H4 (cell line): ENCODE measurements around the gene GGT5. TPM values are rescaled to one million over a fixed set of nuclear protein-coding genes. Genes with fewer than 3 reads are reported as not detected.
"Not testable (repeated sequence)": the region's sequence is repeated elsewhere in the genome, so short reads cannot be mapped to it uniquely, and the experiment has no call there.

ENCODE experiments used
- DNase-seq: peaks from one replicate; pipeline ENCODE4 v3.0.0-alpha.2; 2015; ENCODE audit warnings: low spot score
- total RNA-seq: library from RNA; depleted of rRNA; stranded (reverse); fragments of >200 nt; shearing (Covaris generic); gene quantifications from 2 replicates; pipeline ENCODE4 v1.2.3, GENCODE V29; 2014

The GGT5 gene
- total RNA-seq, 1 experiment from 2014 or later, result not detected

DNA sequence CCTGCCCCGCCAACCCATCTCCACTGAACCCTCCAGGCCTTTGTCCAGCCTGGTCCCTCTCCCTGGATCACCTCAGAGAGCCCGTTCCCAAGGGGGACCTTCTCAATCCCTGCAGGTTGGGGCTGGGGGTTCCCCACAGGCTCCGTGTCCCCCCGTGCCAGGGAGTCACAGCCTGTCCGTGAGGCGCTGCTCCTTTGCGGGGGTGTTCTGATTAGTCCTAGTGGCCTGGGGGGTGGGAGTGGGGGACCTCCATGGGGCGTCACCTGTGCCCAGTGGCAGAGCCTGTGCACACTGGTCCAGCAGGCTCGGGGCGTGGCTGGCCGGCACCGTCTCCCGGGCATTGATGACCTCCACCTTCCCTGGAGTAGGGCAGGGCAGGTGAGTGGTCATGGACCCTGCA lies 11.6 kb downstream of the GGT5 start:
- no peak for DNase-seq

DNA sequence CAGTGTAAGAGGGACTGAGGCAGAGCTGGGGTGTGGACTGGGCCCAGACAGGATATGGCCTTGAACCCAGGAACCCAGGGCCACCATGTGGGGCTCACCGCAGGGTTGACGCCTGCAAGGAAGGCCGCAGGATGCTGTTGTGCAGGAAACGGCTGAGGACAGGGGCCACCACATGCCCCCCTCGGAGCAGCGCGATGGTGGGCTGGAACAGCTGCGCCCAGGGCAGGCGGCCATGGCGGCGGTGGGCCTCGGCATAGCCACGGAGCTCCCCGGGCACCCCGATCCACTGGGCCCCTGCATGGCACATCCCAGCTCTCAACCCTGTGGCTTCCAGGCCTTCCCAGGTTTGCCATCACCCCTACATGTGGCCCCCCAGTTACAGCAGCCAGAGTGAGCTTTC lies 12.2 kb downstream of the GGT5 start:
- no peak for DNase-seq

DNA sequence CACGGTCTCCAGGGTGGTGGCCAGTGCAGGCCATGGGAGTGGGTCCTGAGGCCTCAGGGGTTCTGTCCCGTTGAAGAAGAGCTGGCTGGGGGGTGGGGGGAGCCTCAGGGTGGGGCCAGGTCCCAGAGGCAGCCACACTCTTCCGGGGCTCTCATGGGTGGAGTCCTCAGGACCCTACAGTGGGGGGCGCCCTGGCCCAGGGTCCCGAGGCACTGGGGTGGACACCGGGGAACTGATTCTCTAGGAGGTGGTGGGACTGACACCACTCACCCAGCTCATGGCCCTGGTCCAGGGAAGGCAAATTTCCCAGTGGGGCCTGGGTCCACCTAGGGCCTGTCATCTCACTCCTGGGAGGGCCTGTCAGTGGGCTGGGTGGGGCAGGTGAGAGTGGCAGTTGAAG lies 12.8 kb downstream of the GGT5 start:
- no peak for DNase-seq

DNA sequence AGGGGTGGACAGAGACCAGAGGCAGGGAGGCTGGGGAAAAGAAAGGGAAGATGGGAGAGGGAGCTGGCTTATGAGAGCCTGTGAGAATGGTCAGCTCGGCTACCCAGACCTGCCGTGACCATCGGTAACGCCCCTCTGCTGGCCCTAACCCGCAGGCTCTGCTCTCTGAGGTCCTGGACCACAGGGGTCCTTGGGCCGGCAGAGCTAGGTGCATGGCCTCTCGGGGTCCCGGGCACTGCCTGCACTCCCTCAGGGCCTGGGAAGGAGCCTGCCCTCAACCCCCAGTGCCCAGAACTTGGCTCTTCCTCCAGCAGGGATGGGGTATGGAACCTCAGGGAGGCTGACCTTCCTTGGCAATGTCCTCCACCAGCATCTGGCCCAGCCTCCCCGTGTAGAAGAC lies 13.2 kb downstream of the GGT5 start:
- DNase-seq, result no peak

DNA sequence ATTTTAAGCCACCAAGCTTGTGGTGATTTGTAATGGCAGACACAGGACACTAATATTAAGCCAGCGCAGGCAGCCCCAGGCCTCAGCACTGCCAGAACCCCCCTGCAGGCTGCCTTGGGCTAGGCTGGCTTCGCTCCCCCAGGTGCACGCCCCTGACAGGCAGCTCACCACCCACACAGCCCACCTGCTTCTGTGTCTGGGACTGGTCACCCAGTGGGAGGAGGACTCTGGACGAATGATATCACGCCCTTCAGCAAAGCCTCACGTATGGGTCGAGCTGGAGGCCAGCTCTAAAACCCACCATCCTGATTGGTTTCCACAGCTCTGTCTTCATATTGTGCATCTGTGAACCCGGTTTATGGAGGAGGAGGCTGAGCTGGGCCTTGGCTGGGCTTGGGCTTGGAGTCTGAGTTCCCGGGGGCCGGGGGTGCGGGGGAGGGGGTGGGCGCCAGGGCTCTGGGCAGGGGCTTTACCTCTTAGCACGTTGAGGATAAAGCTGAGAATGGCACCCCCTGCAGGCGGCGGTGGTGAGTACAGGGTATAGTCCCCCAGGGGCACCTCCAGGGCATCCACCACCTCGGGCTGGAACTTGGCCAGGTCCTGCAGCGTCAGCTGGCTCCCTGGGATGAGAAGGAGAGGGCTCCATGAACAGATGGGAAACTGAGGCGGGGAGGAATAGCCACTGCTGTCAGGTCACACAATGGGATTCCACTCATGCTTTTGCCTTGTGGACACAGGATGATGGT lies 13.8 kb downstream of the GGT5 start:
- no peak for DNase-seq

DNA sequence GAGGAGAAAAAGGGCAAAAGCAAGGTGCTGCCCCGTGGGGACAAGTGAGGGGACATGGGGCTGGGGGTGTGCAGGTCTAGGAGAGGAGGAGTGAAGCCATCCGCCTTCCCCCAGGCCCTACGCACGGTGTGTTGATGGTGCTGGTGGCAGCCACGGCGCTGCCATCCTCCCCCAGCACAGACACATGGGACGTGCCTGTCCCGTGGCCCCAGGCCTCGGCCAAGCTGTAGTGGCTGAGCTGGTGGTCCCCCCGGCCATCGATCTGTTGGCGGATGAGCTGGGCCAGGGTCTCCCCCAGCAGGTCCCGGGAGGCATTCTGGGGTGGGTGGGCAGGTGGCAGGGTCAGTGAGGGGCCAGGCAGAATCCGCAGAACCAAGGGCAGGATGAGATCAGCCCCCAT lies 18.9 kb downstream of the GGT5 start:
- DNase-seq, result no peak

DNA sequence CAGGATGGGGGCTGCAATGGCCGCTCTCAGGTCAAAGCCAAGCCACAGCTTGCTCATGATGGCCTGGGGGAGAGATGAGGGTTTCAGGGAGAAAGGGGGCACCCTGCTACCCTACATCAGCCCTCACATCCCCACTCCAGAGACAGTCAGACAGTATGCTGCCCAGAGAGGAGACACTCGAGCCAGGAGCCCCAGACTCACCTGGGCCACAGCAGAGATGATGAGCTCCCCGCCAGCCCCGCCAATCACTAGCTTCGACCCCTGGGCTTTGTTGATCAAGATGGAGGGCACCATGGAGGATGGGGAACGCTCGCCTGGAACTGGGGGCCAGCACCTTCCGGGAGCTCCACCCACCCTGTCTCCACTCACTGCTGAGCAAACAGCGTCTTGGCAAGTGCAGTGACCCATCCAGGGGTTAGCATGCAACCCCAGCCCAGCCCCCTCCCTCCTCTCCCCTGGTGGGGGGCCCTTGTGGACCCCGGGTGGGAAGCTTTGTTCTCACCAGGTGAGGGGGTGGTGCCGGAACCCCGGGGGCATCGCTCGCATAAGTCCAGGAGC lies 19.8 kb downstream of the GGT5 start:
- DNase-seq, result no peak

DNA sequence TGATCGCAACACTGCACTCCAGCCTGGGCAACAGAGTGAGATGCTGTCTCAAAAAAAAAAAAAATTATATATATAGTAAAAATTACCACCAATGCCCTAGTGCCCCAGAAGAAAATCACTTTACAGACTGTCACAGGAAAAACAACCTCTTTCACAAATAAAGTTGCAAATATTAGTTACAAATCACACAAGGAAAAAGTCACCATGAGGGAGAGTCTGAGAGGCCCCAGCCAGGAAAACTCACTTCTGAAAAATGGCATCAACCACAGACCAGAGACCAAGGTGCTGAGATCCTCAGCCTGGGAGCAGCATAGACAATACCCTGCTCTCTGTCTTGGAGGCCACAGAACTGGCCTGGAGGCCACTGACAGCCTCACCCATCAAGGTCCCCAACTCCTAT lies 20.4 kb downstream of the GGT5 start:
- DNase-seq, result no peak

DNA sequence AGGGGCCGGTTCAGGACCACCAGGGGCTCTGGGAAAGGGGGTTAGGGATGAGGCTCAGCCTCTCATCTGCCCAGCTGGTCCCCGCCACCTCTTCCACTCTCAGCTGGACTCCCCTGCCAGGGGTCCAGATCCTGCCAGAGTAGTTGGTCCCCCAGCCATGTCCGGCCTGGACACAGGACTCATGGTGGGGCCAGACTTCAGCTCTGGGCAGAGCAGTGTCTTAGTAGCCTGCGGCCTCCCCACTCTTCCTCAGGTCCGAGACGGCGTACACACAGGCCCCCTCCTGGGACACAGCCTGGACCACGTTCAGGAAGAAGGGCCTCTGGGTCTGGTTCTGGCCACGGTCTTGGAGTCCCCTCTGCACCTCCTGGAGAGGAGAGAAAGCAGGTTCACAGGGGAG lies 25.1 kb downstream of the GGT5 start:
- DNase-seq, result no peak

DNA sequence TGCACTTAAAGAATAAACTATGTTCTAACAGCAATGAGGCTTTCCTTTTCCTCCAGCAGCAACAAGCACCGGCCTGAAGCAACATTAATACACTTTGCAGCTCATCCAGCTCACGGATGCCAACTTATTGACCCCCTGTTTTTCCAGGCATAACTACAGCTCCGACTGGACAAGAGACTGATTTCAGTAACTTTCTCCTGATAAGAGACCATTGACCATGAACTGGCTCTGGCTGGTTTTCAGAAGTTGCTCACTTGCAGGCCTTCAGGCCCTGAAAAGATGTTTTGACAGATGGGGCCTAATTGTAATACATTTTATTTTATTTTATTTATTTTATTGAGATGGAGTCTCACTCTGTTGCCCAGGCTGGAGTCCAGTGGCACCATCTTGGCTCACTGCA lies 27.5 kb downstream of the GGT5 start:
- no peak for DNase-seq

DNA sequence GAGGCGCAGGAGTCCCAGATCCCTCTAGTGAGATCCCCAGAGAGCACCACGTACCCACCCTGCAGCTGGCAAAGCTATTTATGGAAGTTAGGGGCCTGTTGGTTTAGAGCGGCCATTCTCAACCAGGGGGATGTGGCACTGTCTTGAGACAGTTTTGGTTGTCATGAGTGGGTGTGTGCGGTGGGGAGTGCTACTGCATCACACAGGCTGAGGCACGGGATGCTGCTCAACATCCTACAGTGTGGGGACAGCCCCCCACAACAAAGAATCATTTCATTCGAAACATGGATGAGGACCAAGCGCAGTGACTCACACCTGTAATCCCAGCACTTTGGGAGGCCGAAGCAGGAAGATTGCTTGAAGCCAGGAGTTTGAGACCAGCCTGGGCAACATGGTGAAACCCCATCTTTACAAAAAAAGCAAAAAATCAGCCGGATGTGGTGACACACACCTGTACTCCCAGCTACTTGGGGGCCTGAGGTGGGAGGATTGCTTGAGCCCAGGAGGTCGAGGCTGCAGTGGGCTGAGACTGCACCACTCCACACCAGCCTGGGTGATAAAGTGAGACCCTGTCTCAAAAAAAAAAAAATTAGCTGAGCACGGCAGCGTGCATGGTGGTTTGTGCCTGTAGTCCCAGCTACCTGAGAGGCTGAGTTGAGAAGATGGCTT lies 28.2 kb downstream of the GGT5 start:
- no peak for DNase-seq

DNA sequence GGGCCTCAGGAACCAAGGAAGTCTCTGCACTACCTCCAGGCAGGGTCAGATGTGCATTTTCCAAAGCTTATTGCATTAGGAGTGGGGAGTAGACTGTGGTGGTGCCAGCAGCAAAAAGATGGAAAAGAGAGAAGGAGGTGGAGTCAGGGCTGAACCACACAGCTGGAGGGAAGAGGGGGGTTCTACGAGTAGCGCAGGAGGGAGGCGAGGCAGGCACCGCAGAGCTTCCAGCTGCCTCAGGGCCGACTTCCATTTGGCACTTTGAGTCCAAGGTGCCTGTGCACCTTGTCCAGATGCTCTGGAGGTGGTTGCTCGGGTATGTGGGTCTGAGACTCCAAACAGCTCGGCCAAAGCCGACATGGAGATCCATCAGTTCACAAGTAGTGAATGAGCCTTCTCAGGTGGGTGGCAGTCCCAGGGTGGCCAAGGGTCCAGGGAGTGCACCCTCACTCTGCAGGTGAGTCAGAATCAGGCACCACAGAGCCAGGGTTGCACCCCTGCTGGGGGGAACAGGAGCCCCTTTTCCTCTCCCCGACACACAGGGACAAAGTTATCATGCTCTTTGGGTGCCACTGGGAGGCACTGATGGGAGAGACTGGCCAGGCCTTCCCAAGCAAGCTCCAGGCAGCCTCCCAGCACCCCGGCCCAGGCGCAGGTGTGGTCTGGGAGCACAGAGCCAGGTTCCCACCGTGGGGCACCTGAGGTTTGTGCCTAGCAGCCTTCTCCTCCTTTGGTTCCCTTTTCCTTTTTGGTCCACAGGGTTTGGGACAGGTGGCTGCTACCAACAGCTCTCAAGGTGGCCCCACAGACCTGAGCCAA lies 30.2 kb downstream of the GGT5 start:
- DNase-seq, result no peak

DNA sequence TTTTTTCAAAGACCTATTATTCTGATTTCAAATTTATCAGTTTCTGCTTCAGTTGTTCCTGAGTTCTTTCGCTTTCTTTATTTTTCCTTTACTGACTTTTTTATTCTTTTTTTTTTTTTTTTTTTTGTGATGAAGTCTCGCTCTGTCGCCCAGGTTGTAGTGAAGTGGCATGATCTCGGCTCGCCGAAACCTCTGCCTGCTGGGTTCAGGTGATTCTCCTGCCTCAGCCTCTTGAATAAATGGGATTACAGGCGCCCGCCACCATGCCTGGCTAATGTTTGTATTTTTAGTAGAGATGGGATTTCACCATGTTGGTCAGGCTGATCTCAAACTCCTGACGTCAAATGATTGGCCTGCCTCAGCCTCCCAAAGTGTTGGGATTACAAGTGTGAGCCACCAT lies 31.8 kb downstream of the GGT5 start:
- DNase-seq, result not testable (repeated sequence)

DNA sequence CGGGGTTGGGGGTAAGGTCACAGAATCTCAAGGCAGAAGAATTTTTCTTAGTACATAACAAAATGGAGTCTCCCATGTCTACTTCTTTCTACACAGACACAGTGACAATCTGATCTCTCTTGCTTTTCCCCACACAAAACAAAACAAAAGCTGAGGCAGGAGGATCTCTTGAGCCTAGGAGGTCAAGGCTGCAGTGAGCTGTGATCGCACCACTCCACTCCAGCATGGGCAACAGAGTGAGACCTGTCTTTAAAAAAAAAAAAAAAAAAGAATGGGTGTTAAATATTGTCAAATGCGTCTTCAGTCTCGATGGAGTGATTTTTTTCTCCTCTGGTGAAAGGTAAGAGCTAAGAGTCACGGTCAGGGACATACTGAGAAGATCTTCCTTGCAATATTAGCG lies 33.2 kb downstream of the GGT5 start:
- DNase-seq, result not testable (repeated sequence)

DNA sequence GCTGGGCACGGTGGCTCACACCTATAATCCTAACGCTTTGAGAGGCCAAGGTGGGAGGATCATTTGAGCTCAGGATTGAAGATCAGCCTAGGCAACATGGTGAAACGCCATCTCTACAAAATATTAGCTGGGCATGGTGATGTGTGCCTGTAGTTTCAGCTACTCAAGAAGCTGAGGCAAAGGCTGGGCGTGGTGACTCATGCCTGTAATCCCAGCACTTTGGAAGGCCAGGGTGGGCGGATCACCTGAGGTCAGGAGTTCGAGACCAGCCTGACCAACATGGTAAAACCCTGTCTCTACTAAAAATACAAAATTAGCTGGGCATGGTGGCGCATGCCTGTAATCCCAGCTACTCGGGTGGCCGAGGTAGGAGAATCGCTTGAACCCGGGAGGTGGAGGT lies 34.5 kb downstream of the GGT5 start:
- not testable (repeated sequence) for DNase-seq

DNA sequence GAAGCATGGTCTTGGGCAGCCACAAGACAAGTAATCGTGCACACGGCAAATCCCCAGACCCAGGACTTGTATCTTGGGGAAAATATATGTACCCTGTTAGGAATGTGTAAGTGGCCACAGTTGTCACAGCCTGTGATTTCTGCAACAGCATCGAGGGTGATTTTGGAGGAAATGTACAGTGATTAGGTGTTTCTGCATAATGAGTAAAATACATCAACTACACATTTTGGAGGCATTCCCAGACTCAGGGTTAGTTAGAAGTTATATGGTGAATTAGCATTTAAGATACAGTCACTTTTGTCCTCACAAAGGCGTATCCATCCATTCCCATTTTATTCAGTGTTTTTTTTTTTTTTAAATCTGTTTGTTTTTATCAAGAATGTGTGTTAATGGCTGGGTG lies 35.2 kb downstream of the GGT5 start:
- DNase-seq, result no peak

DNA sequence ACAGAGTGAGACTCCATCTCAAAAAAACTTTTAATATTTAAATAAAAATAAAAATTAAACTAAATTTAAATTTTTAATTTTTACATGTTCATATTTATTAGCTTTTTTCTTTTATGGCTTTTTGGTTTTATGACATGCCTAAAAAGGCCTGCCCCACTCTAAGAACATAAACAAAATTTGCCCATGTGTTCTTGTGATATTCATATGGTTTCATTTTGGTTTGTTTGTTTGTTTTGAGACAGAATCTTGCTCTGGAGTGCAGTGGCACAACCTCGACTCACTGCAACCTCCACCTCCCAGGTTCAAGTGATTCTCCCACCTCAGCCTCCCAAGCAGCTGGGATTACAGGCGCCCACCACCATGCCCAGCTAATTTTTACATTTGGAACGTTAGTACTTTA lies 35.9 kb downstream of the GGT5 start:
- DNase-seq, result no peak

DNA sequence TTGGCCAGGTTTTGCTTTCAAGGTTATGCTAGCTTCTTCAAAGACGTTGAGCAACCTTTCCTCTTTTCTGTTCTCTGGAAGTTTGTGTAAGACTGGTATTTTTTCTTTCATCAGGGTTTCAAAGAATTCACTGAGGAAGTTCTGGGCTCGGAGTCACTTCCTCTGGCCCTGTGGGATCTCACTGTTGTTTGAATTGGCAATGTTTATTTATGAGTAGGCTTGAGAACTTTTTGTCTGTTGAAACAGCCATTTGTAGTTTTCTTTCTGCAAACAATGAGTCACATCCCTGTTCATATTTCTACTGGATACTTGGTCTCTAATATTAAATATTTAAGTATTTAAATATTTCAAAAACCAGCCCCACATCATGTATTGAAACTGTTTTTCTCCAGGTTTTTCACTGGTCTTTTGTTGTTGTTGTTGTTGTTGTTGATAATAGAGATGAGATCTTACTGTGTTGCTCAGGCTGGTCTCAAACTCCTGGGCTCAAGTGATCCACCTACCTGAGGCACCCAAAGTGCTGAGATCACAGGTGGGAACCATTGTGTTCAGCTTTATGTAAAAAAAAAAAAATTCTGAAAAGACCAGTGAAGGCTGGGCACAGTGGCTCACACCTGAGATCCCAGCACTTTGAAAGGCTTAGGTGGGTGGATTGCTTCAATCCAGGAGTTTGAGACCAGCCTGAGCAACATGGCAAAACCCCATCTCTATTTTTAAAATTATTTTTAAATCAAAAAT lies 36.7 kb downstream of the GGT5 start:
- peak; percentile 68 for DNase-seq

DNA sequence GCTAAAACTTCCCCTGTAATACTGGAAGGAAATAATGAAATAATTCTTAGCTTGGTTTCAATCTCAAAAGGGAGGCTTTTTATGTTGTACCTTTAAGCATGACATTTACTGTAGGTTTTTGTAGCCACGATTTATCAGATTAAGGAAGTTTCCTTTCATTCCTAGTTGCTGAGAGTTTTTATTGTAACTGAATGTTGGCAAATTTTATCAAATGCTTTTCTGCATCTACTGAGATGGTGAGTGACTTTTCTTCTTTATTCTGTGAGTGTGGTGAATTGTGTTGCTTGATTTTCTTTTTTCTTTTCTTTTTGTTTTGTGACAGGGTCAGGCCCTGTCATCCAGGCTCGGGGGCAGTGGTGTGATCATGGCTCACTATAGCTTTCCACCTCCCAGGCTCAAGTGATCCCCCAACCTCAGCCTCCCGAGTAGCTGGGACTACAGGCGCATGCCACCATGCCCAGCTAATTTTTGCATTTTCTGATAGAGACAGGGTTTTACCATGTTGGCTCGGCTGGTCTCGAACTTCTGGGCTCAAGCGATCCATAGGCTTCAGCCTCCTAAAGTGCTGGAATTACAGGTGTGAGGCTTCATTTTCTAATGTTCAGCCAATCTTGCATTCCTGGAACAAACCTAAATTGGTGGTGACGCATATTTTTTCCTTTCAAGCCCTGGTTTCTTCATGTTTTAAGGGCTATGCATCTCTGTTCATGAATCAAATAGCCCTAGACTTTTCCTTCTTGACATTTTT lies 37.4 kb downstream of the GGT5 start:
- DNase-seq, result no peak

DNA sequence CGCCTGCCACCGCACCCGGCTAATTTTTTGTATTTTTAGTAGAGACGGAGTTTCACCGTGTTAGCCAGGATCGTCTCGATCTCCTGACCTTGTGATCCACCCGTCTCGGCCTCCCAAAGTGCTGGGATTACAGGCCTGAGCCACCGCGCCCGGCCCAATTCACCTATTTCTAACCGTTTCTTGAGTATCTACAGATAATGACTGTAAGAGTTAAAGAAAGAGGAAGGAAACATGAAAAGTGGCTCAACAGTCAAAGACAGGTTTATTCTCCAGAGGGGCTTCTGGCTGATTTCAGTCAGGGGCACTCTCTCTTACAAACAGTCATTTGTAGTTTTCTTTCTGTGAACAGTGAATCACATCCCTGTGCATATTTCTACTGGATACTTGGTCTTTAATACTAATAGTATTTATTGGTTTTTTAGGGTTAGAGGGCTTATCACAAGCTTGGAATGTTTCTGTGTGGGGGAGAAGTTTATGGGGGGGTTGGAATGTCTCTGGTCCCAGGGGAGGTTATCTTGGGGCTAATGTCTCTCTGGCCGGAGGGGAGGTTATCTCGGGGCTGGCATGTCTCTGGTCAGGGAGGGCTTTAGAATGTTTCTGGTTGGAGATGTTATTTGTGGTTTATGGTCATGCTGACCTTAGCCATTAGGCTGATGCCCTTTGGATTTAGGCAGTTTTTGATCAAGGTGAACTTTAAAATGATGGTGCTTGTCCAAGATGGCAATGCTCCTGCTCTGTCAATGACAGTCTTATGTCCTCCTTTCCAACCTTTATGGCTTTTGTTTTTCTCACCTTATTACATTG lies 38.2 kb downstream of the GGT5 start:
- not testable (repeated sequence) for DNase-seq
